C4-2B (cell line): ENCODE results near the gene HEBP1.

Experiments used
- CTCF ChIP-seq: fragments of 450-650 bp; conservative IDR thresholded peaks from 2 replicates; pipeline ENCODE4 v1.5.1; 2017; ENCODE audit warnings: mild to moderate bottlenecking
- ZFX ChIP-seq: fragments of 450-650 bp; IDR thresholded peaks from 2 replicates; pipeline ENCODE4 v1.6.1; 2017

- TF ChIP-seq CTCF (peak; percentile 12), ZFX (no peak)
Observed at GRCh38 chr12:12999271-12999958, 650 bp downstream of the HEBP1 start.
